Measurements from ENCODE around the gene SPON2.
"Not testable (repeated sequence)": the region's sequence is repeated elsewhere in the genome, so short reads cannot be mapped to it uniquely, and the experiment has no call there.

The SPON2 gene

DNA sequence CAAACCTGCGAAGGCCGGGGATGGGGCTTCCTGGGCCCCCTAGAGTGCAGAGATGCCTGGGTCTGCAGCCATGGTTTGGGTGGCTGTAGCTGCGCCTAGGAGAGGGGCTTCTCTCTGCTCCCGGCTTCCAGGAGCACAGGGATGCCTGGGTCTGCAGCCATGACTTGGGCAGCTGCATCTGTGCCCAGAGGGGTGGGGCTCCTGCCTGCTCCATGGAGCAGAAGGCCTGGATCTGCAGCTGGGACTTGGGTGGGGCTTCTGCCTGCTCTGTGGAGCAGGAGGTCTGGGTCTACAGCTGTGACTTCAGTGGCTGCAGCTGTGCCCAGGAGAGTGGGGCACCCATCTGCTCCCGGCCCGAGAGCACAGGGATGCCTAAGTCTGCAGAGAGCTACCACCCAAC, 20.8 kb downstream of the SPON2 start:
- DNase-seq (ENCODE audit: low read depth), result no peak

DNA sequence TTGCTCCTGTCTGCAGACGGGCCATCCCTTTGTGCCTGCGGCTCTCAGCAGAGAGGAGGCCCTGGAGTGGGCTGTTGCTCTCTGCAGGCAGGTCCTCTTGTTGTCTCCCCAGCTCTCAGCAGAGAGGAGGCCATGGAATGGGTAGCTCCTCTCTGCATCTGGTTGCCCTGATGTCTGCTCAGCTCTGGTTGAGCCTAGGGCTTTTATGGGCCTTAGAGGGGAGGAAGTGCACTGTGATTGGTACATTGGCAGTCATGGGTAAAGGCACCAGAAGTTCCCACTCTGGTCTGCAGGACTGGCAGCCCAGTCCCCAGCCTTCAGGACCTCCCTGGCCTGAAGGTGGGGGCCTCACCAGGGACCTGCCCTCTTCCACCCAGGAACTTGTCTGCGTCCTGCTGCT, 21.5 kb downstream of the SPON2 start:
- DNase-seq (ENCODE audit: low read depth), result no peak

DNA sequence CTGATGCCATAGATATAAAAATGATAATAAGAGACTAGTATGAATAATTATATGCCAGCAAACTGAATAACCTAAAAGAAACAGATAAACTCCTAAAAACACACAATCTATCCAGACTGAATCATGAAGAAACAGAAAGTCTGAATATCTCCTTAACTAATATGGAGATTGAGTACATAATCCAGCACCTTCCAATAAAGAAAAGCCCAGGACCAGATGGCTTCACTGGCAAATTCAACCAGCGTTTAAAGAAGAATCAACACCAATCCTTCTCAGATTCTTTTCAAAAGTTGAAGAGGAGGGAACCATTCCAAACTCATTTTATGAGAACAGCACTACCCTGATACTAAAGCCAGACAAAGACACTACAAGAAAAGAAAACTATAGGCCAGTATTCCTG, 32.5 kb downstream of the SPON2 start:
- no peak for DNase-seq (ENCODE audit: low read depth)

DNA sequence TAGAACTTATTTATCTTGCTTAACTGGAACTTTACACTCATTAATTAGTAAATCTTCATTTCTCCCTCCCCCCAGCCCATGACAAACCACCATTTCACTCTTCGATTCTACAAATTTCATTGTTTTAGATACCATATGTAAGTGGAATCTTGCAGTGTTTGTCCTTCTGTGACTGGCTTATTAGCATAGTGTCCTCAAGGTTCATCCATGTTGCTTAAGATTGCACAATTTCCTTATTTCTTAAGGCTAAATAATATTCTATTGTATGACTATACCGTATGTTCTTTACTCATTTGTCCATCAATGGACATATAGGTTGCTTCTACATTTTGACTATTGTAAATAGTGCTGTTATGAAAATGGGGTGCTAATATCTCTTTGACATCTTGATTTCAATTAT, 34.5 kb downstream of the SPON2 start:
- no peak for DNase-seq (ENCODE audit: low read depth)

DNA sequence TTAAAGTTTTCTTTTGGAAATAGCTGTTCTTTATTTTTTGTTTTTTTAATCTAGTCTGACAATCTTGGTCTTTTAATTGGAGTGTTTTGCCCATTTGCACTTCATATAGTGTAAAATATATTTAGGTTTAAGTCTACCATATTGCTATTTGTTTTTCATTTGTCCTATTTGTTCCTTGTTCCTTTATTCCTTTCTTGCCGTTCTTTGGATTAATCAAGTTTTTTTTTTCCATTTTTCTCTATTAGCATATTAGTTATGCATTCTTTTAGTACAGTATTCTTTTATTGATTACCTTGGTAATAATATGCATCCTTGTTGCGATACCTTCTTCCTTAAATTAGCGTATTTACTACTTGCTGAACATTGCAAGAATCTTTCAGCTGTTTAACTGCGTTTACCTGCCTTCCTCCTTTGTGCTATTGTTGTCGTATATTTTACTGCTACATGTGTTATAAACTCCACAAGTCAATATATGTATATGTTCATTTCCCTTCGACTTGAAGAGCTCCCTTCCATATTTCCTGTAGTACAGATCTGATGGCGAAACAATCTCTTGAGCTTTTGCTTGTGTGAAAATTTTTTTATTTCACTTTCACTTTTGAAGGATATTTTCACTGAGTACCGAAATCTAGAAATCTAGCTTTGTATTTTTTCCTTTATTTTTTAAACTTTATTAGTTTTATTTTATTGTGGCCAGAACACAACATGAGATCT, 35.2 kb downstream of the SPON2 start:
- no peak for DNase-seq (ENCODE audit: low read depth)

DNA sequence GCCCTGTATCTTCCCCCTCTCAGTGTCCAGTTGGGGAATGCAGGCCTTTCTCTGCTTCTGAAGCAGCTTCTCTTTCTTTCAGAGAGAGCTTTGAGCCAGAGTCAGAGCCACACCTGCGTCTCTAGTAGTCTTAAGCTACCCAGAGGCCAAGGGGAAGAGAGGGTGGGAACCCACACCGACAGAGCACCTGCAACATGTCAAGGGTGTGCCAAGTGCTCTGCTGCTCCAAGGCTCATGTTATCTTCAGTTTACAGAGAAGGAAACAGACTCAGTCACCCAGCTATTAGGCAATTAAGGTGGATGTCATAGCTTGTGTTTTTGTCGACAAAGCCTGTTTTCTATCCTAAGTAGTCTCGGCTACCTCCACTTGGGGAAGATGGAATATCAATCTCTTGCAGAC, 36.3 kb downstream of the SPON2 start:
- no peak for DNase-seq (ENCODE audit: low read depth)

DNA sequence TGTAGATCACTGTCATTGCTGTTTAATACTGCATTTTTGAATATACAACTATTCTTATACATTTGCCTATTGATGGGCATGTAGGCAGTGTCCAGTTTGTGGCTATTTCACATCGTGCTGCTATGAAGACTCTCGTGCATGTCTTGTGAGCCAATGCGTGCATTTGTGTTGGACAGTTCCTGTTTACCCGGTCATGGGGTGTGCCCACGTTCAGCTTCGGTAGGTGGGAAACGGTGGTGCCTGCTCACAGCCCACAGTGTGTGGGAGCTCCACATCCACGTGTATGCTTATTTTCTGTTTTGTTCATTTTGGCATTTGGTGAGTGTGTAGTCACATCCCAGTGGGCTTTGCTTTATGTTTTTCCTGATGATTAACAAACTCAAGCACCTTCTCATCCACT, 39.4 kb downstream of the SPON2 start:
- DNase-seq (ENCODE audit: low read depth), result no peak

DNA sequence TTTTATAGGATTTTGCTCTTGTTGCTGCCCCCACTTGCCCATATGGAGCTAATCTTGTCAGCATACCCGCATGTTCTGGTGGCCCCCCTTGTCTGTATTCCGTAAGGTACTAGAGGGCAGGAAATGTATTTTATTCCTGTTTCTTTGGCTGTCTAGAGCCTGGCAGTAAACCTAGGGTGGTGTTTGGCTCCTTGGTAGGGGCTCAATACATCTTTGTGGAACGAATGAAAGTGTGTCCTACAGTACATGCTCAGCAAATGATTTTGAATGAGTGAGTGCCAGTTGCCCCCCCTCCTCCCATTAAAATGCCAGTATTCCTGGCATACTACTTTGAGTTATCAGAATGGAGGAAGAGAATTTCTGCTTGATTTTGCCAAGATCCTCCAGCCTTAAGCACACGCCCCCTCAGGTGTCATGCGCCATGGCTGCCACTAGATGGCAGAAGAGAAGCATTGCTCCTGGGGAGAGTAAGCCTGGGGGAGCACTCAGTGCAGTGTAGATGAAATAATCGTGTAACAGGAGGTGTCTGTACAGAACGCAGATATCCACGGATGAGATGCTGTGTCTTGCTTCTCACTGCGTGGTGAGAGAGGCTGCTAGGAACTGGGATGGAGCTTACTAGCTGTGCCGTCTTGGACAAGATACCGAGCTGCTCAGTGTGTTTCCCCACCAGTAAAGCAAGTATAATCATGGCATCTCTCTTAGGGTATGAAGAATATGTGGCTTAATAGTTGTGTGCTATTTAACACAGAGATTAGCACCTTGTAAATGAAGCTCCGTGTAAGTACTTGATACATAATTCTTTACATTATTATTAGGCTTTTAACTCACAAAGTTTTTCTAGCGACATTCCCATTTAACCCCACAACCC, 41.8 kb downstream of the SPON2 start:
- DNase-seq (ENCODE audit: low read depth), result peak; percentile 34

DNA sequence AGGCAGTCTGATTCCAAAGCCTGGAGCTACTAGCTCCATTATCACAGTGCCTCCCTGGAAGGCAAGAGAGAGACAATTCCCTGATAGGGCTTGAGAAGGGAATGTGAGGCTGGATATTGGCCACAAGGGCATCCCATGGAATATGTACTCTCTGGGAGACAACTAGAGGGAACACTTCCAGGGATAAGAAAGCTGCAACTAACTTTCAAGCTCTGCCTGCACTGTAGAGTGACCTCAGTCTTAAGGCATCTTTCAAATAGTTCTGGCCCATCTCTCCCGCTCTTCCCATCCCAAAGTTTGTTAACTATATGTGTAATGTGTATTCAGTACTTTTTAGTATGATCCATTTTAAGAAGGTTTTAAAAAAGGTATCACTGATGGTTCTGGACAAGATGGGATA, 45.9 kb downstream of the SPON2 start:
- no peak for DNase-seq (ENCODE audit: low read depth)

DNA sequence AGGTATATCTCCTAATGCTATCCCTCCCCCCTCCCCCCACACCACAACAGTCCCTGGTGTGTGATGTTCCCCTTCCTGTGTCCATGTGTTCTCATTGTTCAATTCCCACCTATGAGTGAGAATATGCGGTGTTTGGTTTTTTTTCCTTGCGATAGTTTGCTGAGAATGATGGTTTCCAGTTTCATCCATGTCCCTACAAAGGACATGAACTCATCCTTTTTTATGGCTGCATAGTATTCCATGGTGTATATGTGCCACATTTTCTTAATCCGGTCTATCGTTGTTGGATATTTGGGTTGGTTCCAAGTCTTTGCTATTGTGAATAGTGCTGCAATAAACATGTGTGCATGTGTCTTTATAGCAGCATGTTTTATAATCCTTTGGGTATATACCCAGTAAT, 46.9 kb downstream of the SPON2 start:
- not testable (repeated sequence) for DNase-seq (ENCODE audit: low read depth)

DNA sequence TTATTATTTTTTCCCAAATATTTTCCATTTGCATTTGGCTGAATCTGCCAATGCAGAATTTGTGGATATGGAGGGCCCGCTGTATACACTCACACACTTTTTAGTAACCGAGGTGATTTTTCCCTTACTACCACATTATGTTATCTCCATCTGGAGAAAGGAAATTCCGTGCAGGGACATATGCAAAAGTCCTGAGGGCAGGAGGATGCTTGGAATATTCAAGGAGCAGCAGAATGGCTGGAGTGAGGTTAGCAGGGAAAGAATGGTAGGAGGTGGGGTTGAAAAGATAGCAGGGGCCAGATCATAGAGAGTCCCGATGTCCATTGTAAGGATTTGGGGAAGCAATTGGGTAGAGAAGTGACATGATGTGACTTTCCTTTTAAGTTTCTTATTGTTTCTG, 47.6 kb downstream of the SPON2 start:
- no peak for DNase-seq (ENCODE audit: low read depth)

DNA sequence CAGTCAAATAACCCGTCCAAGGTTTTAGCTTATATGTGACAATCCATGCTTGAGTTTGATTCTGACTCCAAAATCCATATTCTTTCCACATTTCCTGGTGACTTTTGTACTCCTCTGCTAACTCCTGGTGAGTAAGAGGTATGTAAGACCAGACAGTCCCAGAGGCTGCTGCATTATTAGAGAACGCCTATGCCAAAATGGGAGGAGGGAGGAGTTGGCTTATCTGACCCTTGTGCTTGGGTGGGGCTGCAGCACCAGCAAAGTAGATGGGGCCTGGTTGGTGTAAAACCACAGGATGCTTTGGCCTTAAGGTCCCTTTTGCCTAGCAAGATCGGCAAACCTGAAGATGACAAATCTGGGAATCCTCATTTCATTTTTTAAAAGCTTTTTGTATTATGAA, 49.9 kb downstream of the SPON2 start:
- DNase-seq (ENCODE audit: low read depth), result no peak

All from non-pigmented ciliary epithelial cell (primary cell).